Adrenal gland (tissue), 12 donors: ENCODE measurements around the gene ELAVL2. TPM values are rescaled to one million over a fixed set of nuclear protein-coding genes. Genes with fewer than 3 reads are reported as not detected.

Source experiments
- DNase-seq, 7 donors: peaks; one replicate each; pipeline ENCODE4 v3.0.0-alpha.2; 2019 to 2020
- H3K27ac ChIP-seq, 5 donors: fragments of 200-600 bp; sonication (generic) in 4 of 5; 1 replicate in 3 of 5; 2 replicates in 2 of 5; pipeline versions ENCODE4 v1.5.1 to v1.8.0; 2016 to 2020; ENCODE audit warnings: mild to moderate bottlenecking in 1 of 5
- H3K27me3 ChIP-seq: fragments of 200-600 bp; 2 replicates; pipeline ENCODE4 v1.8.0; 2021
- H3K36me3 ChIP-seq, 2 donors: fragments of 200-600 bp; replicated peaks in 1 of 2; 1 replicate in 1 of 2; 2 replicates in 1 of 2; pipeline versions ENCODE4 v1.5.1 to v1.8.0; 2018 to 2022
- H3K4me1 ChIP-seq, 2 donors: fragments of 200-600 bp; replicated peaks in 1 of 2; 1 replicate in 1 of 2; 2 replicates in 1 of 2; pipeline versions ENCODE4 v1.5.1 to v1.8.0; 2018 to 2021
- H3K4me3 ChIP-seq, 4 donors: fragments of 200-600 bp; sonication (generic) in 3 of 4; one replicate each; pipeline ENCODE4 v1.5.1; 2016 to 2018
- H3K9me3 ChIP-seq, 3 donors: fragments of 200-600 bp; sonication (generic) in 1 of 3; replicated peaks in 1 of 3; 1 replicate in 2 of 3; 2 replicates in 1 of 3; pipeline versions ENCODE4 v1.5.1 to v1.8.0; 2016 to 2021
- CTCF ChIP-seq, 6 experiments: fragments of 450-650 bp in 4 of 6; fragments of 200-600 bp in 2 of 6; sonication (generic) in 1 of 6; IDR thresholded peaks; 1 replicate in 5 of 6; 2 replicates in 1 of 6; pipeline versions ENCODE4 v1.5.1 to v1.8.0; 2016 to 2021; ENCODE audit warnings: antibody characterized with exemption in 6 of 6, mild to moderate bottlenecking in 2 of 6, moderate library complexity in 1 of 6
- POLR2A ChIP-seq, 2 donors: fragments of 450-650 bp; IDR thresholded peaks; one replicate each; pipeline ENCODE4 v1.6.1; 2017; ENCODE audit warnings: antibody characterized with exemption in 2 of 2, mild to moderate bottlenecking in 2 of 2, moderate library complexity in 1 of 2
- WGBS, 4 donors: extraction: QIAGEN DNeasy Blood & Tissue Kit in 2 of 4; methylation state at CpG; one replicate each; pipeline versions ENCODE4 v1.1.5 to v1.1.7; 2013 to 2017; 5-methylcytosine and 5-hydroxymethylcytosine counted together
- intact Hi-C, 2 donors: fragments of 100-400 bp; cut with DNase I; formaldehyde crosslinking; loops; one replicate each; pipeline versions ENCODE4 v1.14.1 to v1.15.0; 2022 to 2023
- polyA plus RNA-seq, 3 donors: library from polyadenylated mRNA; stranded (reverse); fragments of 200-250 nt in 2 of 3; fragments of 350-450 nt in 1 of 3; fragmentation: Illumina TruSeq in 1 of 3; extraction: RNeasy Lipid Tissue Mini Kit (QIAGEN cat#74804) in 1 of 3; gene quantifications; one replicate each; pipeline ENCODE4 v1.2.3, GENCODE V29; 2013 to 2014
- total RNA-seq, 9 donors: library from RNA; depleted of rRNA in 4 of 9; stranded (reverse); fragments of >200 nt in 4 of 9; fragments of 120-200 nt in 1 of 9; fragmentation: NEBNext Ultra II Directional in 1 of 9; extraction: Animal tissue kit (Norgen Biotek cat#: 25700) in 1 of 9; gene quantifications; one replicate each; pipeline versions ENCODE4 v1.1.0 to v1.2.4, GENCODE V29; 2013 to 2023
- donor health status: healthy with polysubstance abuse.
- donor health status: Bipolar disorder and iron deficiency.
- donor health status: DM: yes; HTN: yes; CAD: no.
- donor health status: DM: no; HTN: no; CAD: no.
- donor health status: DM: no; HTN: no; CAD: no.
- donor health status: DM: yes; HTN: yes; CAD: no.

The ELAVL2 gene
- total and polyA plus RNA-seq, 12 donors = 0.24 to 13.6 (median 0.94) TPM; not detected in 1

- H3K9me3 ChIP-seq = no peaks in the 10 kb centered on the region
- H3K4me1 ChIP-seq = no peaks in the 10 kb centered on the region
- no peak for DNase-seq
- H3K36me3 ChIP-seq = no peaks in the 10 kb centered on the region
- no peaks in the 10 kb centered on the region for H3K27me3 ChIP-seq
- TF ChIP-seq CTCF (IDR thresholded peaks at IDR 0.05) (no peak), POLR2A (IDR thresholded peaks at IDR 0.05) (no peak)
- intact Hi-C loops = no loop called here
- no peak overlapping the region for H3K4me3 ChIP-seq
- no peak overlapping the region for H3K27ac ChIP-seq
- 93 to 100% (median 96%) methylated on average over 1 of the region's 1 CpG for WGBS, 4 donors
These were observed 182.3 kb downstream of the ELAVL2 start for GRCh38 chr9:23643656-23644258.
